Myocyte (in vitro differentiated cells): ENCODE measurements around the gene MPLKIP. TPM values are rescaled to one million over a fixed set of nuclear protein-coding genes. Genes with fewer than 3 reads are reported as not detected.
"Not testable (repeated sequence)": the region's sequence is repeated elsewhere in the genome, so short reads cannot be mapped to it uniquely, and the experiment has no call there.

ENCODE experiments used
- DNase-seq: peaks from one replicate; pipeline ENCODE4 v3.0.0-alpha.2; 2012; ENCODE audit warnings: low read depth
- polyA plus RNA-seq: library from polyadenylated mRNA; unstranded; fragments of >200 nt; gene quantifications from one replicate; pipeline ENCODE4 v1.2.1, GENCODE V29; 2012; ENCODE audit warnings: missing spikeins
- total RNA-seq: library from RNA; depleted of rRNA; stranded (reverse); fragments of >200 nt; gene quantifications from 2 replicates; pipeline ENCODE4 v1.2.3, GENCODE V29; 2014

The MPLKIP gene
- total RNA-seq = 28.7 and 52.7 TPM in 2 replicates
- polyA plus RNA-seq = 42.8 TPM

- DNase-seq = peak; percentile 95
These were observed at the start of gene MPLKIP, which contains the start of gene SUGCT for GRCh38 chr7:40134428-40135316. MPLKIP (minus strand) TSS chr7:40134622; CDS start chr7:40134567, 55 bp downstream. SUGCT (plus strand) TSS chr7:40135005.

GRCh38 chr7:40182452-40182851 is 48.0 kb upstream of the MPLKIP start:
- no peak for DNase-seq

GRCh38 chr7:40177071-40177470 is 42.6 kb upstream of the MPLKIP start:
- DNase-seq = no peak

GRCh38 chr7:40175725-40176510 is 41.5 kb upstream of the MPLKIP start:
- peak; percentile 25 for DNase-seq

- not testable (repeated sequence) for DNase-seq
These were observed 40.8 kb upstream of the MPLKIP start for GRCh38 chr7:40175256-40175655.

GRCh38 chr7:40173121-40173520 is 38.7 kb upstream of the MPLKIP start:
- not testable (repeated sequence) for DNase-seq

GRCh38 chr7:40168266-40168665 is 33.8 kb upstream of the MPLKIP start:
- DNase-seq = not testable (repeated sequence)

- no peak for DNase-seq
These were observed 32.9 kb upstream of the MPLKIP start for GRCh38 chr7:40167291-40167690.

GRCh38 chr7:40165216-40165615 is 30.8 kb upstream of the MPLKIP start:
- DNase-seq = no peak

GRCh38 chr7:40162516-40162915 is 28.1 kb upstream of the MPLKIP start:
- peak; percentile 27 for DNase-seq

GRCh38 chr7:40156988-40157387 is 22.6 kb upstream of the MPLKIP start:
- DNase-seq = no peak

GRCh38 chr7:40151504-40151903 is 17.1 kb upstream of the MPLKIP start:
- no peak for DNase-seq

GRCh38 chr7:40148671-40149070 is 14.2 kb upstream of the MPLKIP start:
- no peak for DNase-seq

- not testable (repeated sequence) for DNase-seq
These were observed 13.8 kb upstream of the MPLKIP start for GRCh38 chr7:40148247-40148580.

GRCh38 chr7:40147371-40148246 is 13.2 kb upstream of the MPLKIP start:
- DNase-seq = no peak

GRCh38 chr7:40145596-40146130 is 11.2 kb upstream of the MPLKIP start:
- not testable (repeated sequence) for DNase-seq

- not testable (repeated sequence) for DNase-seq
These were observed 7.5 kb upstream of the MPLKIP start for GRCh38 chr7:40141916-40142315.

GRCh38 chr7:40139891-40140290 is 5.5 kb upstream of the MPLKIP start:
- not testable (repeated sequence) for DNase-seq

- DNase-seq = no peak
These were observed 4.6 kb upstream of the MPLKIP start for GRCh38 chr7:40138973-40139372.

GRCh38 chr7:40137563-40137962 is 3.1 kb upstream of the MPLKIP start:
- no peak for DNase-seq

GRCh38 chr7:40135317-40135610 is 842 bp upstream of the MPLKIP start:
- DNase-seq = no peak
